GM23248 (cell line): Measurements from ENCODE around the gene APP. TPM values are rescaled to one million over a fixed set of nuclear protein-coding genes. Genes with fewer than 3 reads are reported as not detected.
"Not testable (repeated sequence)": the region's sequence is repeated elsewhere in the genome, so short reads cannot be mapped to it uniquely, and the experiment has no call there.

Source experiments
- DNase-seq: peaks from one replicate; pipeline ENCODE4 v3.0.0-alpha.2; 2015
- H2AFZ ChIP-seq: fragments of 200-600 bp; sonication (generic); 2 replicates; pipeline ENCODE4 v1.6.1; 2016; ENCODE audit warnings: antibody characterized with exemption
- H3F3A ChIP-seq: fragments of 200-600 bp; sonication (generic); 2 replicates; pipeline ENCODE4 v1.6.1; 2016; ENCODE audit warnings: mild to moderate bottlenecking, antibody characterized with exemption, mixed run types; ENCODE audit not compliant: insufficient read depth
- H3K27ac ChIP-seq: fragments of 200-600 bp; sonication (generic); 2 replicates; pipeline ENCODE4 v1.5.1; 2016; ENCODE audit warnings: mild to moderate bottlenecking
- H3K27me3 ChIP-seq: fragments of 200-600 bp; sonication (generic); replicated peaks from 2 replicates; pipeline ENCODE4 v1.6.1; 2016; ENCODE audit warnings: mild to moderate bottlenecking; ENCODE audit not compliant: insufficient read depth
- H3K36me3 ChIP-seq: fragments of 200-600 bp; sonication (generic); 2 replicates; pipeline ENCODE4 v1.6.1; 2016; ENCODE audit warnings: low read depth, mild to moderate bottlenecking
- H3K4me1 ChIP-seq: fragments of 200-600 bp; sonication (generic); 2 replicates; pipeline ENCODE4 v1.6.1; 2016; ENCODE audit warnings: mild to moderate bottlenecking; ENCODE audit not compliant: insufficient read depth
- H3K4me2 ChIP-seq: fragments of 200-600 bp; sonication (generic); one replicate; pipeline ENCODE4 v1.6.1; 2016; ENCODE audit warnings: mild to moderate bottlenecking; ENCODE audit not compliant: unreplicated experiment
- H3K4me3 ChIP-seq: fragments of 200-600 bp; sonication (generic); 2 replicates; pipeline ENCODE4 v1.5.1; 2016; ENCODE audit warnings: mild to moderate bottlenecking
- H3K79me2 ChIP-seq: fragments of 200-600 bp; sonication (generic); 2 replicates; pipeline ENCODE4 v1.6.1; 2016; ENCODE audit warnings: mild to moderate bottlenecking; ENCODE audit not compliant: insufficient read depth
- H3K9ac ChIP-seq: fragments of 200-600 bp; sonication (generic); 2 replicates; pipeline ENCODE4 v1.6.1; 2016; ENCODE audit warnings: mild to moderate bottlenecking
- H3K9me2 ChIP-seq: fragments of 200-600 bp; sonication (generic); 2 replicates; pipeline ENCODE4 v1.6.1; 2016; ENCODE audit warnings: mixed run types, mild to moderate bottlenecking, moderate library complexity; ENCODE audit not compliant: insufficient read depth
- H3K9me3 ChIP-seq: fragments of 200-600 bp; sonication (generic); one replicate; pipeline ENCODE4 v1.6.1; 2017; ENCODE audit warnings: low read depth
- H4K20me1 ChIP-seq: fragments of 200-600 bp; sonication (generic); 2 replicates; pipeline ENCODE4 v1.6.0; 2016; ENCODE audit not compliant: insufficient read depth
- EZH2 ChIP-seq: fragments of 200-600 bp; sonication (generic); IDR thresholded peaks from 2 replicates; pipeline ENCODE4 v1.6.1; 2018; ENCODE audit warnings: antibody characterized with exemption, mild to moderate bottlenecking; ENCODE audit not compliant: insufficient read depth, poor library complexity, severe bottlenecking
- EZH2phosphoT487 ChIP-seq: fragments of 200-600 bp; sonication (generic); IDR thresholded peaks from 2 replicates; pipeline ENCODE4 v1.6.1; 2018; ENCODE audit warnings: antibody characterized with exemption, moderate library complexity, mild to moderate bottlenecking, low read depth; ENCODE audit not compliant: insufficient read depth
- WGBS, 2 experiments: methylation state at CpG; one replicate each; pipeline ENCODE4 v1.1.6; 2015 to 2017; ENCODE audit warnings: low lambda C conversion rate in 2 of 2, low coverage in 1 of 2; ENCODE audit errors: missing lambda C conversion rate in 2 of 2; 5-methylcytosine and 5-hydroxymethylcytosine counted together
- in situ Hi-C: fragments of 300-500 bp; cut with MboI; formaldehyde crosslinking; loops from 2 replicates; pipeline ENCODE4 v1.15.0; 2020
- polyA plus RNA-seq: library from polyadenylated mRNA; unstranded; fragments of >200 nt; fragmentation: Nextera tagmentation; extraction: Ambion mirVana; gene quantifications from 2 replicates; pipeline ENCODE4 v1.2.1, GENCODE V29; 2016
- total RNA-seq: library from RNA; depleted of rRNA; stranded (reverse); fragments of >200 nt; shearing (Covaris generic); gene quantifications from 2 replicates; pipeline ENCODE4 v1.2.3, GENCODE V29; 2014

The APP gene
- total and polyA plus RNA-seq, 2 experiments from 2014 or later, result 35.0 to 292 TPM

GRCh38 chr21:25925936-25926335, 244.6 kb downstream of the APP start:
- Histone ChIP-seq H4K20me1 (no peaks in the 10 kb centered on the region), H3K4me3 (no peak overlapping the region), H3K27ac (no peak overlapping the region), H3K36me3 (0 out of 2 replicates have a peak, but pooled peaks cover 3% of the 10 kb centered on the region), H3K79me2 (no peaks in the 10 kb centered on the region), H3K9ac (no peak overlapping the region), H3K9me2 (no peaks in the 10 kb centered on the region), H3K9me3 (no peaks in the 10 kb centered on the region), H2AFZ (no peak overlapping the region), H3K4me2 (no peak overlapping the region), H3F3A (no peaks in the 10 kb centered on the region), H3K4me1 (no peaks in the 10 kb centered on the region), H3K27me3 (no peaks in the 10 kb centered on the region)
- TF ChIP-seq EZH2phosphoT487 (no peak), EZH2 (no peak)
- 75 to 90% methylated on average over 2 of the region's 2 CpGs for WGBS, 2 experiments
- DNase-seq, result no peak
- in situ Hi-C loops, result no loop called here

GRCh38 chr21:25925064-25925800, 245.3 kb downstream of the APP start:
- Histone ChIP-seq H3F3A (no peaks in the 10 kb centered on the region), H3K27me3 (no peaks in the 10 kb centered on the region), H3K27ac (no peak overlapping the region), H2AFZ (no peak overlapping the region), H3K4me3 (no peak overlapping the region), H3K79me2 (no peaks in the 10 kb centered on the region), H3K36me3 (0 out of 2 replicates have a peak, but pooled peaks cover 3% of the 10 kb centered on the region), H3K9me3 (no peaks in the 10 kb centered on the region), H3K4me2 (no peak overlapping the region), H4K20me1 (no peaks in the 10 kb centered on the region), H3K4me1 (no peaks in the 10 kb centered on the region), H3K9ac (no peak overlapping the region), H3K9me2 (no peaks in the 10 kb centered on the region)
- WGBS, 2 experiments, result 95 to 97% methylated on average over 13 to 14 of the region's 14 CpGs
- TF ChIP-seq EZH2phosphoT487, result no peak
- no peak for TF ChIP-seq EZH2
- in situ Hi-C loops, result no loop called here
- DNase-seq, result no peak

- H3K27ac ChIP-seq, in situ Hi-C loops, H3K36me3 ChIP-seq, H2AFZ ChIP-seq, H3K9ac ChIP-seq, H3K4me3 ChIP-seq, H3K4me1 ChIP-seq, H3K9me3 ChIP-seq, H3K27me3 ChIP-seq, H3K79me2 ChIP-seq, H3F3A ChIP-seq, H3K4me2 ChIP-seq, DNase-seq, H3K9me2 ChIP-seq, H4K20me1 ChIP-seq: not testable (repeated sequence)
- WGBS, 2 experiments, result 97 to 98% methylated on average over 12 to 16 of the region's 17 CpGs
These were observed 252.4 kb downstream of the APP start for GRCh38 chr21:25918152-25918551.

- no peak overlapping the region for H3K4me3 ChIP-seq
- no peaks in the 10 kb centered on the region for H3K36me3 ChIP-seq
- no peak overlapping the region for H2AFZ ChIP-seq
- H3K4me1 ChIP-seq, result no peaks in the 10 kb centered on the region
- no peaks in the 10 kb centered on the region for H3K9me3 ChIP-seq
- no peak for DNase-seq
- peaks cover 10% of the 10 kb centered on the region; the same call in 1 of the 2 replicates for H3K79me2 ChIP-seq
- H3F3A ChIP-seq, result no peaks in the 10 kb centered on the region
- no peaks in the 10 kb centered on the region for H3K9me2 ChIP-seq
- no peak overlapping the region for H3K4me2 ChIP-seq
- H3K27ac ChIP-seq, result no peak overlapping the region
- no peaks in the 10 kb centered on the region for H3K27me3 ChIP-seq
- TF ChIP-seq EZH2 (no peak), EZH2phosphoT487 (no peak)
- H4K20me1 ChIP-seq, result no peaks in the 10 kb centered on the region
- WGBS, 2 experiments, result 95 to 99% methylated on average over 6 of the region's 6 CpGs
- no peak overlapping the region for H3K9ac ChIP-seq
- in situ Hi-C loops, result no loop called here
These were observed 254.3 kb downstream of the APP start for GRCh38 chr21:25916226-25916625.
